Activated B cell treated with CpG ODN at 0.5 μM for 24 hours (primary cell): Measurements from ENCODE around the gene EVA1A. TPM values are rescaled to one million over a fixed set of nuclear protein-coding genes. Genes with fewer than 3 reads are reported as not detected.

ENCODE experiments used
- ATAC-seq: fragments of 200-7000 bp; cut with Tn5 transposase; one replicate; pipeline ENCODE4 v1.10.0; 2021; ENCODE audit warnings: low read depth, mild to moderate bottlenecking, moderate library complexity
- CTCF ChIA-PET: fragments of 350-600 bp; sonication (Branson Sonifier 250); formaldehyde crosslinking; loops from one replicate; lab custom pipeline; 2021; ENCODE audit warnings: antibody characterized with exemption; lab: Charles Lee
- POLR2A ChIA-PET: fragments of 350-600 bp; sonication (Branson Sonifier 250); formaldehyde crosslinking; loops from one replicate; lab custom pipeline; 2021; ENCODE audit warnings: antibody characterized with exemption; lab: Charles Lee
- DNase-seq: peaks from one replicate; pipeline ENCODE4 v3.0.0; 2022
- H3K27ac Mint-ChIP-seq: one replicate; pipeline ENCODE4 v1.8.0; 2020; ENCODE audit warnings: mixed read lengths
- H3K27me3 Mint-ChIP-seq: one replicate; pipeline ENCODE4 v1.8.0; 2021; ENCODE audit warnings: mixed read lengths
- H3K36me3 Mint-ChIP-seq: one replicate; pipeline ENCODE4 v1.8.0; 2021; ENCODE audit warnings: low read depth, mixed read lengths
- H3K4me1 Mint-ChIP-seq: one replicate; pipeline ENCODE4 v1.8.0; 2021; ENCODE audit warnings: mixed read lengths
- H3K4me3 Mint-ChIP-seq: one replicate; pipeline ENCODE4 v1.8.0; 2020; ENCODE audit warnings: mild to moderate bottlenecking, mixed read lengths
- H3K9me3 Mint-ChIP-seq: one replicate; pipeline ENCODE4 v1.8.0; 2020; ENCODE audit warnings: mixed read lengths
- intact Hi-C: fragments of 100-400 bp; cut with micrococcal nuclease; formaldehyde crosslinking; loops from one replicate; pipeline ENCODE4 v1.15.1; 2024
- total RNA-seq: library from RNA; stranded (reverse); gene quantifications from 2 replicates; pipeline ENCODE4 v1.2.3, GENCODE V29; 2022
- TF ChIP-seq, protein P1 (sequence below): fragments of 200-600 bp; IDR thresholded peaks from one replicate; pipeline ENCODE4 v1.8.0; 2022; ENCODE audit warnings: antibody characterized with exemption, mild to moderate bottlenecking

Gene EVA1A
- total RNA-seq, 1 donor from 2014 or later, result not detected

DNA sequence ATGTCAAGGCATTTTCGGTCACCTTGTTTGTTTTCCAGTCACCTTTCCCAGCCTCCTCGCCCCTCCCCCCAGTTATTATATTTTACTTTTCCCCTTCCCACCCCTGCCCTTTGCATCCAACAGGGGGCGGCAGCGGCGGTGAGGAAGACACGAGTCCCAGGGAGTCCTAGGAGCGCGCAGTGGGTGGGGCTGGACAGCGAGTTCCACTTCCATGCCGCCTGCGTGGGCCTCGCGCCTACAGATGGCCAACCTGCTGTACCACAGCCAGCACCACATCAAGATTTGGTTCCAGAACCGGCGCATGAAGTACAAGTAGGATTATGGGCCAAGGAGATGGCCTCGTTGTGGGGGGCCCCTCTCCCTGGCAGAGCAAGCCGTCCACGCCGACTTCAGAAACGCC lies 37.2 kb upstream of the EVA1A start:
- no peak for DNase-seq
- ChIA-PET CTCF (no interaction called here), POLR2A (no interaction called here)
- Mint-ChIP-seq H3K4me1 (no peaks in the 10 kb centered on the region), H3K9me3 (no peaks in the 10 kb centered on the region), H3K36me3 (no peaks in the 10 kb centered on the region), H3K27ac (no peak overlapping the region), H3K4me3 (no peak overlapping the region), H3K27me3 (peaks cover 9% of the 10 kb centered on the region)
- TF ChIP-seq, protein P1, sequence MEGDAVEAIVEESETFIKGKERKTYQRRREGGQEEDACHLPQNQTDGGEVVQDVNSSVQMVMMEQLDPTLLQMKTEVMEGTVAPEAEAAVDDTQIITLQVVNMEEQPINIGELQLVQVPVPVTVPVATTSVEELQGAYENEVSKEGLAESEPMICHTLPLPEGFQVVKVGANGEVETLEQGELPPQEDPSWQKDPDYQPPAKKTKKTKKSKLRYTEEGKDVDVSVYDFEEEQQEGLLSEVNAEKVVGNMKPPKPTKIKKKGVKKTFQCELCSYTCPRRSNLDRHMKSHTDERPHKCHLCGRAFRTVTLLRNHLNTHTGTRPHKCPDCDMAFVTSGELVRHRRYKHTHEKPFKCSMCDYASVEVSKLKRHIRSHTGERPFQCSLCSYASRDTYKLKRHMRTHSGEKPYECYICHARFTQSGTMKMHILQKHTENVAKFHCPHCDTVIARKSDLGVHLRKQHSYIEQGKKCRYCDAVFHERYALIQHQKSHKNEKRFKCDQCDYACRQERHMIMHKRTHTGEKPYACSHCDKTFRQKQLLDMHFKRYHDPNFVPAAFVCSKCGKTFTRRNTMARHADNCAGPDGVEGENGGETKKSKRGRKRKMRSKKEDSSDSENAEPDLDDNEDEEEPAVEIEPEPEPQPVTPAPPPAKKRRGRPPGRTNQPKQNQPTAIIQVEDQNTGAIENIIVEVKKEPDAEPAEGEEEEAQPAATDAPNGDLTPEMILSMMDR, result no peak
- intact Hi-C loops, result no loop called here
- no peak for ATAC-seq

DNA sequence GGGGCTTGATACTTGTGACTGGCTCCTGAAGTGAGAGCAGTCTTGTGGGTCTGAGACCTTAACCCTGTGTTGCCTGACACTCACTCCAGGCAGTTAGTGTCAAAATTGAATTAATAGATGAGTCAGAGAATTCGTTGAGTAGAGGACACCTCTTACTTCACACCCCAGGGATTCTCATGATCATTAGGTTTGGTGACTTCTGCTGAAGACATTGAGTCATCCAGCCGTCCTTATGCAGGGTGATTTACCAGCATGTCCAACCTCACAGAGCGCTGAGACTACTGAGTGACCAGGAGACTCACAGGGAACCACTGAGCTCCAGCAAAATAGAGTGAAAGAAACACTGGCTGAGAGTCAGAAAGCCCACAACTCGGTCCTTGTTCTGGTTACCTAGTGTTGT lies 36.0 kb upstream of the EVA1A start:
- Mint-ChIP-seq H3K4me3 (no peak overlapping the region), H3K27me3 (peaks cover 5% of the 10 kb centered on the region), H3K27ac (no peak overlapping the region), H3K9me3 (no peaks in the 10 kb centered on the region), H3K4me1 (no peaks in the 10 kb centered on the region), H3K36me3 (no peaks in the 10 kb centered on the region)
- intact Hi-C loops, result no loop called here
- TF ChIP-seq, protein P1, result no peak
- POLR2A ChIA-PET, result no interaction called here
- CTCF ChIA-PET, result interaction anchor here (0.7 to 1.2 kb wide), 2 partner anchors 9 to 12 kb away, joined by 3 read pairs; no protein-coding TSS in a partner anchor
- DNase-seq (no peak), ATAC-seq (no peak)

DNA sequence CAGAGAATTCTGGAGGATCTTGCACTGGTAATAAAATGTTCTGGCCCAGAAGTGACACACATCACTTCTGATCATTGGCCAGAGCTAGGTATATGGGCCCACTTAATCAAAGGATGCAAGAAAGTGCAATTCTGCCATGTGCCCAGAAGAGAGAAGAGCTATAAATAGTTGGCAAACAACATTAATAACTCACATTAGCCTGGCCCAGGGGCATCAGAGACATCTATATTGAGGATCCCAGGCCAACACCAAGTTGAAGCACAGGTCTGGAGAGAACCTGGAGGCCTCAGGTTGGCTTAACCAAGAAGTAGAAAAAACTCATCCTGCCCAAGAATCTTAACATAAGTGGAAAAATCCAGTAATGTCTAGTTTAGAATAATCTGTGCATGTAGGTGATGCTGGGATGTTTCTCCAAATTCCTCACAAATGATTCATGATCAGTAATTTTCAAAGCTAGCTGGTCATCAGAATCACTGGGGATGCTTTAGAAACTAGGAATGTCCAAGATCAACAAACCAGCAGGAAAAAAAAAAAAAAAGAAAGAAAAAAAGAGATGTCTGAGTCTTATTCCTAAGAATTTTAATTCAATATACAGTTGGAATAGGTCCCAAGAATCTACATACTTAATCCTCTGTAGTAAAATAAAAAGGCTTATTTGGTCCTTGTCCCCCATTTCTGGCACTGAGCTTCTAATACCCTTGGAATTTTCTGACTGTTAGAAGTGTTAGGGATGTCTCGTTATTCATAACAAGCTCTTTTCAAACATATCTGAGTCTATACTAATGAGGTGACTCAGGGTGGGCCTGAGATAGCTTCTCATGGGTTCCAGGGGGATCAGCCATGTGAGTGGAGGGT lies 35.0 kb upstream of the EVA1A start:
- Mint-ChIP-seq H3K27me3 (peaks cover 2% of the 10 kb centered on the region), H3K9me3 (peaks cover 1% of the 10 kb centered on the region), H3K4me1 (no peaks in the 10 kb centered on the region), H3K36me3 (no peaks in the 10 kb centered on the region), H3K27ac (no peak overlapping the region), H3K4me3 (no peak overlapping the region)
- POLR2A ChIA-PET, result no interaction called here
- DNase-seq, result no peak
- intact Hi-C loops, result no loop called here
- TF ChIP-seq, protein P1, result no peak
- CTCF ChIA-PET, result interaction anchor here (1.2 kb wide), 1 partner anchor 10 kb away, joined by 3 read pairs; no protein-coding TSS in a partner anchor
- ATAC-seq, result no peak

DNA sequence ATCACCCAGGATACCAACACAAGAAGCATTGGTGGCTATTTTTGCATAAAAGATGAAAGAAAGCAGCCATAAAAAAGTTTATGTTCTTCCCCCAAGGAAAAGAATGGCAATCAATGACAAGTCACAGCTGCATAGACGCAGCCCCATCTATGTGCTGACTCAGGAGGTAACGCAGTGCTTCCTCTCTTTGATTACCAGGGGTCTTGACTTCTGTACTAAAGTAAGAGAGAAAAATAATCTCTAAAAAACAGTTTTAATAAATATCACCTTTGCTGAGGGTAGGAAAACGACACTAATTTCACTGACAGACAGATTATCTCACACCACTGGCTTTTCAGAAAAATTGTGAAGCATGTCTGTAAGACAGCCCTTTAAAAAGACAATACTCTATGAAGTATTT lies 33.9 kb upstream of the EVA1A start:
- H3K4me1 Mint-ChIP-seq, result no peaks in the 10 kb centered on the region
- no peak for ATAC-seq
- DNase-seq, result no peak
- intact Hi-C loops, result no loop called here
- peaks cover 4% of the 10 kb centered on the region for H3K9me3 Mint-ChIP-seq
- CTCF ChIA-PET, result no interaction called here
- POLR2A ChIA-PET, result no interaction called here
- no peak overlapping the region for H3K4me3 Mint-ChIP-seq
- H3K36me3 Mint-ChIP-seq, result no peaks in the 10 kb centered on the region
- no peak overlapping the region for H3K27ac Mint-ChIP-seq
- TF ChIP-seq, protein P1, result no peak
- peaks cover 2% of the 10 kb centered on the region for H3K27me3 Mint-ChIP-seq

DNA sequence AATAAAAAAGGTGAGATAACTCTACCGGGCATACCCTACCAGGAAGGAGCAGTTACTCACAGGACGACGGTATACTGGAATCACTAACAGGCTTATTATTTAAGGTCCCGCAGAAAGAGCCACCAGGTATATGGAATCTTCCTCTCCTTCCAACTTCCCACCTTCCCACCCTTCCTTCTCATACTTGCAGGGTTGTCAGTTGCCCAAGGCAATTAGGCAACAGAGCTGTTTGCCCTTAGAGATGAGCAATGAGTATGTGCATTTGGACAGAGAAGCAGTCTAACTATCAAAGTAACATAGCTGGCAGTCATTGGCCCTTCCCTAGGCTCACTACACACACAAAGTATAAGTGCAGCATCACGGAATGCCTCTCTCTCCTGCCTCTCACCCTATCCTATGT lies 32.1 kb upstream of the EVA1A start:
- intact Hi-C loops, result no loop called here
- TF ChIP-seq, protein P1, result no peak
- Mint-ChIP-seq H3K4me3 (no peak overlapping the region), H3K27ac (no peak overlapping the region), H3K9me3 (peaks cover 4% of the 10 kb centered on the region), H3K36me3 (no peaks in the 10 kb centered on the region), H3K4me1 (no peaks in the 10 kb centered on the region), H3K27me3 (peaks cover 2% of the 10 kb centered on the region)
- ATAC-seq (no peak), DNase-seq (no peak)
- ChIA-PET POLR2A (no interaction called here), CTCF (no interaction called here)
